ENCODE data around the gene TNFRSF8. TPM values are rescaled to one million over a fixed set of nuclear protein-coding genes. Genes with fewer than 3 reads are reported as not detected.

TNFRSF8 gene
- total RNA-seq, 1 experiment from 2014 or later, result not detected

- no peaks in the 10 kb centered on the region for H3K27me3 ChIP-seq (replicated peaks; ENCODE audit: insufficient read depth, low read depth, low read length, poor library complexity)
- no peak for DNase-seq (ENCODE audit: low spot score)
- POLR2A ChIA-PET (ENCODE audit: low non-redundant PET), result no interaction called here
- no peak for TF ChIP-seq EZH2 (IDR thresholded peaks at IDR 0.05; ENCODE audit: borderline replicate concordance, low read depth, low read length, poor library complexity, severe bottlenecking)
- TF ChIP-seq CTCF (conservative IDR thresholded peaks at IDR 0.05; ENCODE audit: low read depth, low read length), result no peak
- intact Hi-C loops (cut with micrococcal nuclease; ENCODE audit: unreplicated experiment), result no loop called here
- H3K4me3 ChIP-seq (ENCODE audit: low read depth, low read length, poor library complexity, severe bottlenecking), result no peak overlapping the region
- no peaks in the 10 kb centered on the region for H3K4me1 ChIP-seq (ENCODE audit: insufficient read depth, low read length, poor library complexity, severe bottlenecking)
- CTCF ChIA-PET, result no interaction called here
- no peaks in the 10 kb centered on the region for H3K9me3 ChIP-seq (ENCODE audit: low read depth, low read length, poor library complexity, severe bottlenecking)
- H3K27ac ChIP-seq (ENCODE audit: low read depth, low read length, poor library complexity, severe bottlenecking), result no peak overlapping the region
- BruUV-seq (replicated peaks), result no TSS peak
- peaks cover 31% of the 10 kb centered on the region for H3K36me3 ChIP-seq (ENCODE audit: insufficient read depth, low read length, poor library complexity, severe bottlenecking)
Measured at GRCh38 chr1:12015001-12015491, 48.1 kb upstream of the TNFRSF8 start.

GRCh38 chr1:12015499-12015898, 47.6 kb upstream of the TNFRSF8 start:
- no peak for DNase-seq (ENCODE audit: low spot score)
- no peak overlapping the region for H3K4me3 ChIP-seq (ENCODE audit: low read depth, low read length, poor library complexity, severe bottlenecking)
- H3K27ac ChIP-seq (ENCODE audit: low read depth, low read length, poor library complexity, severe bottlenecking), result no peak overlapping the region
- intact Hi-C loops (cut with micrococcal nuclease; ENCODE audit: unreplicated experiment), result no loop called here
- ChIA-PET POLR2A (ENCODE audit: low non-redundant PET) (no interaction called here), CTCF (no interaction called here)
- TF ChIP-seq CTCF (conservative IDR thresholded peaks at IDR 0.05; ENCODE audit: low read depth, low read length) (no peak), EZH2 (IDR thresholded peaks at IDR 0.05; ENCODE audit: borderline replicate concordance, low read depth, low read length, poor library complexity, severe bottlenecking) (no peak)
- H3K9me3 ChIP-seq (ENCODE audit: low read depth, low read length, poor library complexity, severe bottlenecking), result no peaks in the 10 kb centered on the region
- H3K36me3 ChIP-seq (ENCODE audit: insufficient read depth, low read length, poor library complexity, severe bottlenecking), result peaks cover 26% of the 10 kb centered on the region
- H3K27me3 ChIP-seq (replicated peaks; ENCODE audit: insufficient read depth, low read depth, low read length, poor library complexity), result no peaks in the 10 kb centered on the region
- BruUV-seq (replicated peaks), result no TSS peak
- H3K4me1 ChIP-seq (ENCODE audit: insufficient read depth, low read length, poor library complexity, severe bottlenecking), result no peaks in the 10 kb centered on the region

GRCh38 chr1:12016182-12016581, 46.9 kb upstream of the TNFRSF8 start:
- Histone ChIP-seq H3K27ac (ENCODE audit: low read depth, low read length, poor library complexity, severe bottlenecking) (no peak overlapping the region), H3K36me3 (ENCODE audit: insufficient read depth, low read length, poor library complexity, severe bottlenecking) (peaks cover 19% of the 10 kb centered on the region), H3K27me3 (replicated peaks; ENCODE audit: insufficient read depth, low read depth, low read length, poor library complexity) (no peaks in the 10 kb centered on the region), H3K4me3 (ENCODE audit: low read depth, low read length, poor library complexity, severe bottlenecking) (no peak overlapping the region), H3K4me1 (ENCODE audit: insufficient read depth, low read length, poor library complexity, severe bottlenecking) (no peaks in the 10 kb centered on the region), H3K9me3 (ENCODE audit: low read depth, low read length, poor library complexity, severe bottlenecking) (no peaks in the 10 kb centered on the region)
- no TSS peak for BruUV-seq (replicated peaks)
- intact Hi-C loops (cut with micrococcal nuclease; ENCODE audit: unreplicated experiment), result no loop called here
- DNase-seq (ENCODE audit: low spot score), result no peak
- TF ChIP-seq EZH2 (IDR thresholded peaks at IDR 0.05; ENCODE audit: borderline replicate concordance, low read depth, low read length, poor library complexity, severe bottlenecking) (no peak), CTCF (conservative IDR thresholded peaks at IDR 0.05; ENCODE audit: low read depth, low read length) (no peak)
- ChIA-PET CTCF (interaction anchor here (0.7 kb wide), 1 partner anchor 68 kb away, joined by 5 read pairs; no protein-coding TSS in a partner anchor), POLR2A (ENCODE audit: low non-redundant PET) (interaction anchor here (0.6 kb wide), 1 partner anchor 87 kb away, joined by 10 read pairs; no protein-coding TSS in a partner anchor)
